ENCODE results near the gene SH3PXD2A. TPM values are rescaled to one million over a fixed set of nuclear protein-coding genes. Genes with fewer than 3 reads are reported as not detected.

The SH3PXD2A gene
- total and polyA plus RNA-seq, 9 of the 15 experiments (the other 6 are each of a cell fraction or from before 2014, with no cell fraction given) = 0.41 to 9.3 (median 2.5) TPM

GRCh38 chr10:103714232-103714891, 141.0 kb downstream of the SH3PXD2A start (continued):
- no peak for TF ChIP-seq RBM17 (IDR thresholded peaks at IDR 0.05; ENCODE audit: borderline replicate concordance, low read depth, low read length)
- no peak for TF ChIP-seq HMG20A (CRISPR knock-in tag; conservative IDR thresholded peaks at IDR 0.05)
- no peak for TF ChIP-seq ETV5 (CRISPR knock-in tag; IDR thresholded peaks at IDR 0.05; ENCODE audit: low read depth)

DNA sequence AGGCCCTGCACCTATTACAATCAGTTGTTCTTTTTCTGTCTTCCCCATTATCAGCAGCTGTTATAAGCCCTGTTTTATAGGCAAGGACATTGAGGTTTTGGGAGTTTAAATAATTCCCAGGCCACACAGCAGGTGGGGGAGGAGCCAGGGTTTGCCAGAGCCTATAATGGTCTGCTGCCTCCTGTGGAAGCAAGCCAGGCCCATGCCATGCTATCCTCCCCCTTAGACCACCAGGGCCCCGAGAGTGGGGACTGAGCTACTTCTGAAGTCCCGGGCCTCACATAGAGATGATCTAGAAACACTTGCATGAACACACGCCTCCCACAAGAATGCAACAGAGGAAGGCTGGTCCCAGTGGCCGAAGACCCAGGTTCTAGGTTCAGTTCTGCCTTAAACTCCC, 141.7 kb downstream of the SH3PXD2A start:
- ATAC-seq = no peak
- H3K4me1 ChIP-seq (replicated peaks in 1 of 2; ENCODE audit: control insufficient read depth in 2 of 2, insufficient read depth in 2 of 2, low read length in 2 of 2) = no peaks in the 10 kb centered on the region; a peak in 1 of 5 replicates
- DNase-seq (ENCODE audit: extremely low read depth in 1 of 4, low spot score in 3 of 4) = no peak
- no peak for FAIRE-seq
- no peak overlapping the region for H2AFZ ChIP-seq (ENCODE audit: low read depth, low read length)
- peaks cover 0 to 18% of the 10 kb centered on the region in 2 experiments; a peak in 1 of 5 replicates for H3K27me3 ChIP-seq (ENCODE audit: control insufficient read depth in 2 of 2, insufficient read depth in 2 of 2, low read length in 2 of 2)
- CTCF ChIA-PET (ENCODE audit: low intra/inter-chr PET ratio) = interaction anchor here (1.1 to 4.0 kb wide), 4 partner anchors 145 to 409 kb away, joined by 3 to 45 read pairs (median 10); no protein-coding TSS in a partner anchor
- H3K9ac ChIP-seq (ENCODE audit: insufficient read depth in 1 of 2, low read depth in 2 of 2, low read length in 2 of 2) = no peak overlapping the region
- H3K4me3 ChIP-seq = no peak overlapping the region
- intact Hi-C loops (cut with micrococcal nuclease) (loop anchor here (1.0 to 5.0 kb wide), 3 partner anchors 146 to 494 kb away; no protein-coding TSS in a partner anchor), in situ Hi-C loops (cut with MboI) (loop anchor here (10.0 kb wide), 2 partner anchors 171 to 491 kb away; no protein-coding TSS in a partner anchor)
- no peak overlapping the region for H3K4me2 ChIP-seq (ENCODE audit: insufficient read depth, low read length)
- no peaks in the 10 kb centered on the region for H3K9me3 ChIP-seq (replicated peaks; ENCODE audit: control insufficient read depth, insufficient read depth, low read depth, low read length)
- 0 out of 2 replicates have a peak, but pooled peaks cover 8% of the 10 kb centered on the region for H4K20me1 ChIP-seq (replicated peaks; ENCODE audit: control insufficient read depth, insufficient read depth, low read length)
- no peaks in the 10 kb centered on the region for H3K79me2 ChIP-seq (ENCODE audit: control insufficient read depth, insufficient read depth, low read length)
- no peak for TF ChIP-seq KLF16 (IDR thresholded peaks at IDR 0.05)
- no peak for TF ChIP-seq SMARCB1 (IDR thresholded peaks at IDR 0.05; ENCODE audit: insufficient read length, low read depth)
- no peak for TF ChIP-seq ZNF57 (CRISPR knock-in tag; IDR thresholded peaks at IDR 0.05)
- no peak for TF ChIP-seq ZNF217 (CRISPR knock-in tag; IDR thresholded peaks at IDR 0.05)
- TF ChIP-seq, protein P1, sequence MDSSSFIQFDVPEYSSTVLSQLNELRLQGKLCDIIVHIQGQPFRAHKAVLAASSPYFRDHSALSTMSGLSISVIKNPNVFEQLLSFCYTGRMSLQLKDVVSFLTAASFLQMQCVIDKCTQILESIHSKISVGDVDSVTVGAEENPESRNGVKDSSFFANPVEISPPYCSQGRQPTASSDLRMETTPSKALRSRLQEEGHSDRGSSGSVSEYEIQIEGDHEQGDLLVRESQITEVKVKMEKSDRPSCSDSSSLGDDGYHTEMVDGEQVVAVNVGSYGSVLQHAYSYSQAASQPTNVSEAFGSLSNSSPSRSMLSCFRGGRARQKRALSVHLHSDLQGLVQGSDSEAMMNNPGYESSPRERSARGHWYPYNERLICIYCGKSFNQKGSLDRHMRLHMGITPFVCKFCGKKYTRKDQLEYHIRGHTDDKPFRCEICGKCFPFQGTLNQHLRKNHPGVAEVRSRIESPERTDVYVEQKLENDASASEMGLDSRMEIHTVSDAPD (CRISPR knock-in tag; IDR thresholded peaks at IDR 0.05) = no peak
- TF ChIP-seq ZNF507 (tag; conservative IDR thresholded peaks at IDR 0.05) = no peak
- no peak for TF ChIP-seq PCBP2 (IDR thresholded peaks at IDR 0.05; ENCODE audit: low read depth, low read length, poor library complexity, severe bottlenecking)
- no peak for TF ChIP-seq MIER1 (IDR thresholded peaks at IDR 0.05; ENCODE audit: low read depth)
- no peak for TF ChIP-seq RBM25 (IDR thresholded peaks at IDR 0.05; ENCODE audit: low read depth, low read length, severe bottlenecking)
- no peak for TF ChIP-seq FOXK1 (CRISPR knock-in tag; IDR thresholded peaks at IDR 0.05; ENCODE audit: borderline replicate concordance)
- TF ChIP-seq ZNF324 (CRISPR knock-in tag; IDR thresholded peaks at IDR 0.05) = no peak
- TF ChIP-seq ZNF518B (CRISPR knock-in tag; IDR thresholded peaks at IDR 0.05) = no peak
- TF ChIP-seq SMC3 (conservative IDR thresholded peaks at IDR 0.05; ENCODE audit: insufficient read depth, low read depth, low read length) = no peak
- no peaks in the 10 kb centered on the region for H3K36me3 ChIP-seq (ENCODE audit: control insufficient read depth, insufficient read depth, low read length)
- POLR2A ChIA-PET = interaction anchor here (0.8 kb wide), 1 partner anchor 496 kb away, joined by 4 read pairs; no protein-coding TSS in a partner anchor
- WGBS (ENCODE audit: insufficient coverage, low coverage, missing lambda C conversion rate) = 11% methylated on average over 4 of the region's 4 CpGs
- peaks cover 3% of the 10 kb centered on the region for H3K9me1 ChIP-seq (ENCODE audit: control insufficient read depth, insufficient read depth, low read length)
- H3K27ac ChIP-seq (ENCODE audit: extremely low read depth, low read depth, low read length) = no peak overlapping the region
- BruUV-seq (replicated peaks) = no TSS peak

Data from K562 (cell line).